ENCODE data around the gene EPG5. TPM values are rescaled to one million over a fixed set of nuclear protein-coding genes. Genes with fewer than 3 reads are reported as not detected.

Gene EPG5
- total and polyA plus RNA-seq, 9 of the 15 experiments (the other 6 are each of a cell fraction or from before 2014, with no cell fraction given) = 1.3 to 10.7 (median 5.2) TPM

- no peak for TF ChIP-seq ZBTB8A (IDR thresholded peaks at IDR 0.05; ENCODE audit: partially characterized antibody)
- no peak for TF ChIP-seq ZNF507 (tag; conservative IDR thresholded peaks at IDR 0.05)
- no peak for TF ChIP-seq SRSF3 (IDR thresholded peaks at IDR 0.05; ENCODE audit: insufficient read depth, low read length)
- TF ChIP-seq ZNF589 (CRISPR knock-in tag; IDR thresholded peaks at IDR 0.05; ENCODE audit: low read depth) = no peak
- no peak for TF ChIP-seq CHAMP1 (IDR thresholded peaks at IDR 0.05)
- no peak for TF ChIP-seq SMAD2 (IDR thresholded peaks at IDR 0.05; ENCODE audit: low read depth, low read length)
These were observed 21.5 kb downstream of the EPG5 start (continued) for GRCh38 chr18:45945669-45946068.

- ATAC-seq (no peak), FAIRE-seq (no peak), DNase-seq (ENCODE audit: extremely low read depth in 1 of 4, low spot score in 3 of 4) (no peak)
- no peak overlapping the region for H3K9ac ChIP-seq (ENCODE audit: insufficient read depth in 1 of 2, low read depth in 2 of 2, low read length in 2 of 2)
- H3K27me3 ChIP-seq (ENCODE audit: control insufficient read depth in 2 of 2, insufficient read depth in 2 of 2, low read length in 2 of 2) = no peaks in the 10 kb centered on the region
- WGBS (ENCODE audit: insufficient coverage, low coverage, missing lambda C conversion rate) = 59% methylated on average over 2 of the region's 2 CpGs
- H3K79me2 ChIP-seq (ENCODE audit: control insufficient read depth, insufficient read depth, low read length) = no peaks in the 10 kb centered on the region
- intact Hi-C loops (cut with micrococcal nuclease) (no loop called here), in situ Hi-C loops (cut with MboI) (no loop called here)
- no peaks in the 10 kb centered on the region for H3K9me3 ChIP-seq (replicated peaks; ENCODE audit: control insufficient read depth, insufficient read depth, low read depth, low read length)
- H3K27ac ChIP-seq (ENCODE audit: extremely low read depth, low read depth, low read length) = no peak overlapping the region
- H4K20me1 ChIP-seq (replicated peaks; ENCODE audit: control insufficient read depth, insufficient read depth, low read length) = no peaks in the 10 kb centered on the region
- H2AFZ ChIP-seq (ENCODE audit: low read depth, low read length) = no peak overlapping the region
- ChIA-PET CTCF (ENCODE audit: low intra/inter-chr PET ratio) (interaction anchor here (0.5 kb wide), 1 partner anchor 10 kb away, joined by 3 read pairs; no protein-coding TSS in a partner anchor), POLR2A (no interaction called here)
- no peaks in the 10 kb centered on the region for H3K9me1 ChIP-seq (ENCODE audit: control insufficient read depth, insufficient read depth, low read length)
- BruUV-seq (replicated peaks) = no TSS peak
- H3K36me3 ChIP-seq (ENCODE audit: control insufficient read depth, insufficient read depth, low read length) = peaks cover 57% of the 10 kb centered on the region
- H3K4me3 ChIP-seq = no peak overlapping the region
- H3K4me2 ChIP-seq (ENCODE audit: insufficient read depth, low read length) = no peak overlapping the region
- peaks cover 0 to 5% of the 10 kb centered on the region in 2 experiments; a peak in 2 of 5 replicates for H3K4me1 ChIP-seq (replicated peaks in 1 of 2; ENCODE audit: control insufficient read depth in 2 of 2, insufficient read depth in 2 of 2, low read length in 2 of 2)
- TF ChIP-seq HNRNPL (IDR thresholded peaks at IDR 0.05; ENCODE audit: low read depth, low read length) (no peak), MXI1 (IDR thresholded peaks at IDR 0.05; ENCODE audit: low read depth, low read length) (no peak), PBX2 (CRISPR knock-in tag; IDR thresholded peaks at IDR 0.05; ENCODE audit: low read depth) (no peak), PBX2 (tag; conservative IDR thresholded peaks at IDR 0.05; ENCODE audit: low read depth) (no peak), POLR2G (IDR thresholded peaks at IDR 0.05; ENCODE audit: low read depth, low read length) (no peak), SMARCA4 (IDR thresholded peaks at IDR 0.05) (no peak), HNRNPUL1 (IDR thresholded peaks at IDR 0.05; ENCODE audit: low read length) (no peak), NKRF (IDR thresholded peaks at IDR 0.05; ENCODE audit: borderline replicate concordance) (no peak), KLF1 (tag; IDR thresholded peaks at IDR 0.05) (no peak)
These were observed 26.4 kb downstream of the EPG5 start for GRCh38 chr18:45940724-45941123.
